ENCODE measurements around the gene ENDOG.
"Not testable (repeated sequence)": the region's sequence is repeated elsewhere in the genome, so short reads cannot be mapped to it uniquely, and the experiment has no call there.

- TF ChIP-seq EZH2 (IDR thresholded peaks at IDR 0.05); POLR2AphosphoS5 (IDR thresholded peaks at IDR 0.05; ENCODE audit: borderline replicate concordance, low read depth, low read length): not testable (repeated sequence)
Observed at GRCh38 chr9:128851779-128852600, 33.7 kb downstream of the ENDOG start.
